ENCODE data around the gene BABAM2. TPM values are rescaled to one million over a fixed set of nuclear protein-coding genes. Genes with fewer than 3 reads are reported as not detected.

BABAM2 gene
- total RNA-seq, 3 donors from 2014 or later (not counting 1 experiment from before 2014, with no cell fraction given), result 54.6 to 66.1 (median 59.5) TPM

- Mint-ChIP-seq H3K36me3 (no peaks in the 10 kb centered on the region), H3K4me3 (no peak overlapping the region), H3K27ac (no peak overlapping the region), H3K4me1 (peaks cover 11 to 30% of the 10 kb centered on the region in 2 donors), H3K9me3 (no peaks in the 10 kb centered on the region), H3K27me3 (ENCODE audit: low read depth in 2 of 2) (no peaks in the 10 kb centered on the region)
- no peaks in the 10 kb centered on the region for H3K9me3 ChIP-seq (ENCODE audit: control insufficient read depth, insufficient read depth, low read length)
- DNase-seq (no peak), ATAC-seq (no peak)
- H3K4me1 ChIP-seq (ENCODE audit: control insufficient read depth, insufficient read depth, low read length), result no peaks in the 10 kb centered on the region
- no peak overlapping the region for H3K4me3 ChIP-seq (ENCODE audit: low read length)
- WGBS (ENCODE audit: insufficient coverage), result 18% methylated on average over 1 of the region's 1 CpG
- TF ChIP-seq CTCF (IDR thresholded peaks at IDR 0.05), result no peak
- no peaks in the 10 kb centered on the region for H3K27me3 ChIP-seq (ENCODE audit: control insufficient read depth, insufficient read depth, low read length)
- H3K27ac ChIP-seq (ENCODE audit: low read length), result no peak overlapping the region
- intact Hi-C loops (cut with micrococcal nuclease), result no loop called here
- no peaks in the 10 kb centered on the region for H3K36me3 ChIP-seq (ENCODE audit: control insufficient read depth, insufficient read depth, low read length)
These were observed 89.7 kb downstream of the BABAM2 start for GRCh38 chr2:27980242-27980641.

- H3K9me3 Mint-ChIP-seq, result no peaks in the 10 kb centered on the region
- H3K4me1 ChIP-seq (ENCODE audit: control insufficient read depth, insufficient read depth, low read length), result no peaks in the 10 kb centered on the region
- no peak for TF ChIP-seq CTCF (IDR thresholded peaks at IDR 0.05)
- H3K4me1 Mint-ChIP-seq, result peaks cover 18 to 26% of the 10 kb centered on the region in 2 donors
- no peaks in the 10 kb centered on the region for H3K27me3 Mint-ChIP-seq (ENCODE audit: low read depth in 2 of 2)
- no peaks in the 10 kb centered on the region for H3K9me3 ChIP-seq (ENCODE audit: control insufficient read depth, insufficient read depth, low read length)
- H3K27ac ChIP-seq (ENCODE audit: low read length), result no peak overlapping the region
- no peaks in the 10 kb centered on the region for H3K36me3 ChIP-seq (ENCODE audit: control insufficient read depth, insufficient read depth, low read length)
- ATAC-seq (no peak), DNase-seq (no peak)
- H3K4me3 ChIP-seq (ENCODE audit: low read length), result no peak overlapping the region
- no peak overlapping the region for H3K27ac Mint-ChIP-seq
- intact Hi-C loops (cut with micrococcal nuclease), result no loop called here
- no peaks in the 10 kb centered on the region for H3K36me3 Mint-ChIP-seq
- H3K4me3 Mint-ChIP-seq, result no peak overlapping the region
- H3K27me3 ChIP-seq (ENCODE audit: control insufficient read depth, insufficient read depth, low read length), result no peaks in the 10 kb centered on the region
These were observed 93.6 kb downstream of the BABAM2 start for GRCh38 chr2:27984153-27984552.

- H3K4me3 Mint-ChIP-seq, result no peak overlapping the region
- H3K27ac ChIP-seq (ENCODE audit: low read length), result no peak overlapping the region
- intact Hi-C loops (cut with micrococcal nuclease), result no loop called here
- peaks cover 13 to 18% of the 10 kb centered on the region in 2 donors for H3K4me1 Mint-ChIP-seq
- H3K36me3 ChIP-seq (ENCODE audit: control insufficient read depth, insufficient read depth, low read length), result no peaks in the 10 kb centered on the region
- H3K27ac Mint-ChIP-seq, result no peak overlapping the region
- no peaks in the 10 kb centered on the region for H3K4me1 ChIP-seq (ENCODE audit: control insufficient read depth, insufficient read depth, low read length)
- no peaks in the 10 kb centered on the region for H3K27me3 ChIP-seq (ENCODE audit: control insufficient read depth, insufficient read depth, low read length)
- TF ChIP-seq CTCF (IDR thresholded peaks at IDR 0.05), result no peak
- no peaks in the 10 kb centered on the region for H3K36me3 Mint-ChIP-seq
- H3K9me3 Mint-ChIP-seq, result no peaks in the 10 kb centered on the region
- H3K4me3 ChIP-seq (ENCODE audit: low read length), result no peak overlapping the region
- WGBS (ENCODE audit: insufficient coverage), result 74% methylated on average over 3 of the region's 3 CpGs
- no peaks in the 10 kb centered on the region for H3K9me3 ChIP-seq (ENCODE audit: control insufficient read depth, insufficient read depth, low read length)
- no peaks in the 10 kb centered on the region for H3K27me3 Mint-ChIP-seq (ENCODE audit: low read depth in 2 of 2)
- ATAC-seq (no peak), DNase-seq (no peak)
These were observed 97.8 kb downstream of the BABAM2 start for GRCh38 chr2:27988306-27988705.

GRCh38 chr2:27988718-27989117 lies 98.2 kb downstream of the BABAM2 start:
- Mint-ChIP-seq H3K27ac (no peak overlapping the region), H3K4me3 (no peak overlapping the region), H3K9me3 (no peaks in the 10 kb centered on the region), H3K36me3 (no peaks in the 10 kb centered on the region), H3K4me1 (peaks cover 13 to 18% of the 10 kb centered on the region in 2 donors), H3K27me3 (ENCODE audit: low read depth in 2 of 2) (no peaks in the 10 kb centered on the region)
- 83% methylated on average over 1 of the region's 2 CpGs for WGBS (ENCODE audit: insufficient coverage)
- H3K36me3 ChIP-seq (ENCODE audit: control insufficient read depth, insufficient read depth, low read length), result no peaks in the 10 kb centered on the region
- TF ChIP-seq CTCF (IDR thresholded peaks at IDR 0.05), result no peak
- H3K9me3 ChIP-seq (ENCODE audit: control insufficient read depth, insufficient read depth, low read length), result no peaks in the 10 kb centered on the region
- ATAC-seq (no peak), DNase-seq (no peak)
- no peak overlapping the region for H3K27ac ChIP-seq (ENCODE audit: low read length)
- H3K4me1 ChIP-seq (ENCODE audit: control insufficient read depth, insufficient read depth, low read length), result no peaks in the 10 kb centered on the region
- intact Hi-C loops (cut with micrococcal nuclease), result no loop called here
- no peak overlapping the region for H3K4me3 ChIP-seq (ENCODE audit: low read length)
- no peaks in the 10 kb centered on the region for H3K27me3 ChIP-seq (ENCODE audit: control insufficient read depth, insufficient read depth, low read length)
